Measurements from ENCODE around the gene SLC13A5. TPM values are rescaled to one million over a fixed set of nuclear protein-coding genes. Genes with fewer than 3 reads are reported as not detected.

SLC13A5 gene
- not detected in 2 replicates for total RNA-seq

DNA sequence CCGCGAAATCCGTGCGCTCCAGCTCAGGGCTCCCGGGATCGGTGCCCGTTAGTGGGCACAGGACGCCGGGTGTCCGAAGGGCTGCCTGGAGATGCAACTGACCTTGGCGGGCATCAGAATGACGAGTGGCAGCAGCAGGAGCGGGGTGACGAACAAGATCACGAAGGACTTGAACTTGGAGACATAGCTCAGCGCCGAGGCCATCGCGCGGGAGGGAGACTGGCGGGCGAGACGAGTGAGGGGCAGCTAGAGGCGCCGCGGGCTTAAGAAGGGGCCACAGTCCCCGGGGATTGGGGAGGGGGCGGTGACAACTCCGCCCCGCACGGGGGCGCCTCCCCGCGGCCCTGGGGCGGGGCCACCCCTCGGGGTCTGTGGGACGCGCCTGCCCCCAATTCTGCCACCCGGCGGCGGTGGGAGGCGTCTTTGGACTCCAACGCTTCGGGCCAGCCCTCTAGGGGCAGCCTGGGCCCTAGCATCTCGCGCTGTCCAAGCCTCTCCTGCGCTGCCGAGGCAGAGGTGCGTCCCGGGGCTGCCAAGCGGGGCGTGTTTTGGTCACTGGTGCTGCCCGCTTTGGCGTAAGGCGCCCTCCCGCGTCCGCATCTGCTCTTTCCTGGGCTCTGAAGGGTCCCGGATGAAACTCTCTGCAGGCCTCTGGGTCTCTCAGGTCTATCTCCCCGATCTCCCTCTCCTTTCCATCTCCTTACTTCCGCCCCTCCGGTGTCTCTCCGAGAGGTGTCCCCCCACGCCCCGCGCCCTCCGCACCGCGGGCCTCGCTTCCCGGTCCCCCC is at the start of gene SLC13A5:
TSS of gene SLC13A5 (minus strand) at position 240 of the 788 bp plus-strand sequence. CDS start at position 204, 36 bp downstream.

DNA sequence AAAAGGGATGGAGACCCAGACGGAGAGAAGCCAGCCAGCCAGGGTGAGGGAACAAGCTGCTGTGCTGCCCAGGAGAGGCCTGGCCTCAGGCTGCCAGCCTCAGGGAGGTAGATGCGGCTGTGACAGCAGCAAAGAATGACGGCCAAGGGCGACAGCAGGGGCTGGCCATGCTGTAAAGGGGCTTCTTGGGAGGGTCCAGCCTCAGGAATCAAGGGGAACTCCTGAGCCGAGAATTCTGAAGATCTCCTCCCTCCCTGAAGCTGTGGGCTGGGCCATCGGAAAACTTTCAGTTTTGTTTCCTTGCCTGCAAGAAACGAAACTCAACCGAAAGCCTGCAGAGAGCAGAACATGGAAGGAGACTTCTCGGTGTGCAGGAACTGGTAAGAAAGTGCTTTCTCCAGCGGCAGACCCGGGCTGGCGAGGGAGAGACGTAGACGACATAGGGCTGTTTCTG is 42.6 kb upstream of the SLC13A5 start, which contains the start of gene XAF1:
TSS of gene XAF1 (plus strand) at position 316 of the 454 bp plus-strand sequence. CDS start at position 349, 33 bp downstream.

DNA sequence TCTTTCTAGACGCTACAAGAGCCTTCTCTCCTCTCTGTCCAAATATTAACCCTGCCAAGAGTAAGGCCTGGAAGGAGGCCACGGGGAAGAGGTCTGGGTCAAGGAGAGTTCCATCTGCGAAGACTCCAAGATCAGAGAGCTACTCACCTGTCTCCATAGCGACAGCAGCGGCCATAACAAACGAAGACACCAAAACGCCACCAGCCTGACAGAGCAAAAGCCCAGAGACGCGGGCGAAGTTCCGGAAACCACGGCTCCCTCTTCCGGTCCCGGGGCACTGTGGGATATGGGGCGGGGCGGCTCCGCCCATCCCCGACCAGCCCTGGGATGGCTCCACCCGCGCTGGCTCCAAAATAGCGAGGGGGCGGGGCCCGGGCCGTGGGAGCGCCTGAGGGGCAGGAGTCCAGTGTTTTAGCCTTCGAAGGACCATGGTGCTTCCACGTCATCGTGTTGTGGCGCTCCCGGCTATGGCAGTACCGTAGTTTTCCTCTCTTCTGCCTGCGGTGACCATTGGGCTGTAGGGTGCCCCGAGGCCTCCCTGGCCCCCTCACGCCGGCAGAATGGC is 61.7 kb downstream of the SLC13A5 start, which contains the start of the genes C17orf100 and MED31:
TSS of gene C17orf100 (plus strand) at position 409 of the 565 bp plus-strand sequence. CDS start at position 561, 152 bp downstream.
TSS of gene MED31 (minus strand) at position 252 of the 565 bp plus-strand sequence. CDS start at position 175, 77 bp downstream.

DNA sequence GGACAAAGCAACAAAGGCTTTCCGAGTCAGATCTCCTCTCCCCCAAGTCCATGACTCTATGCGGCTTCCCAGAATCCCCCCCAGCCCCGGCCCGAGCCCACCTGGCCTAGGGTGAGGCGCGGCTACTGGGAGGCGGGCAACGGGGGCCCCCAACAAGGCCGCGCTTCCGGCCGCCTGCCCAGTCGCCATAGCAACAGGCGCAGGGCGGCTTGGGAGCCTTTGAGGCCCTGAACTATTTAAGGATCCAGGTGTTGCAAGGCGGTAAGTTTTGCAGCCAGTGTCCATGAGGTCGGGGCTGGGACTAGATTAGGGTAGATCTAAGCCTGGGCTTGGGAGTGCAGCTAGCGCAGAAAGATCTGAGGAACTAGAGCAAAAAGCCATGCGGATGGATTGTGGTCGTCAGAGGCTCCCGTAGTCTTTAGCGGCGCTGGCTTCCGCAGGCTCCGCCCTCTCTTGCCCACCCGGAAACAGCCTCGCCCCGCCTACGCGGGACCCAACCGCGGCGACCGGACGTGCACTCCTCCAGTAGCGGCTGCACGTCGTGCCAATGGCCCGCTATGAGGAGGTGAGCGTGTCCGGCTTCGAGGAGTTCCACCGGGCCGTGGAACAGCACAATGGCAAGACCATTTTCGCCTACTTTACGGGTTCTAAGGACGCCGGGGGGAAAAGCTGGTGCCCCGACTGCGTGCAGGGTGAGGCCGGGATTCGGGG is 72.5 kb downstream of the SLC13A5 start, which contains the start of the genes KIAA0753 and TXNDC17:
TSS of gene KIAA0753 (minus strand) at position 176 of the 711 bp plus-strand sequence. CDS start 5,608 bp downstream, outside the sequence.
TSS of gene TXNDC17 (plus strand) at position 525 of the 711 bp plus-strand sequence. CDS start at position 548, 23 bp downstream.

Other genes with a start within 250 kb of the SLC13A5 start
- 0.86 and 1.1 TPM in 2 replicates for gene PITPNM3, start 156.8 kb downstream of the SLC13A5 start, total RNA-seq
- 11.2 and 11.9 TPM in 2 replicates for gene KIAA0753, start 72.7 kb downstream of the SLC13A5 start, total RNA-seq
- 273 and 310 TPM in 2 replicates for gene TXNDC17, start 72.3 kb downstream of the SLC13A5 start, total RNA-seq
- gene MED31, start 61.8 kb downstream of the SLC13A5 start, total RNA-seq, result 10.3 and 16.4 TPM in 2 replicates
- 0.71 and 0.86 TPM in 2 replicates for gene C17orf100, start 61.6 kb downstream of the SLC13A5 start, total RNA-seq
- gene XAF1, start 42.7 kb upstream of the SLC13A5 start, total RNA-seq, result 6.3 and 11.2 TPM in 2 replicates
- 1.9 and 3.5 TPM in 2 replicates for gene FBXO39, start 62.8 kb upstream of the SLC13A5 start, total RNA-seq
- not detected in 2 replicates for gene TEKT1, start 118.4 kb upstream of the SLC13A5 start, total RNA-seq